Stimulated activated CD8-positive, alpha-beta memory T cell treated with anti-CD3 and anti-CD28 coated beads, Interleukin-12 subunit alpha, Interleukin-12 subunit beta, amount 100 ng/mL, for 24 hours (primary cell): Measurements from ENCODE around the gene PSMG4.

Experiments used
- DNase-seq: peaks from one replicate; pipeline ENCODE4 v3.0.0-alpha.2; 2020; ENCODE audit errors: extremely low read depth

The PSMG4 gene

DNA sequence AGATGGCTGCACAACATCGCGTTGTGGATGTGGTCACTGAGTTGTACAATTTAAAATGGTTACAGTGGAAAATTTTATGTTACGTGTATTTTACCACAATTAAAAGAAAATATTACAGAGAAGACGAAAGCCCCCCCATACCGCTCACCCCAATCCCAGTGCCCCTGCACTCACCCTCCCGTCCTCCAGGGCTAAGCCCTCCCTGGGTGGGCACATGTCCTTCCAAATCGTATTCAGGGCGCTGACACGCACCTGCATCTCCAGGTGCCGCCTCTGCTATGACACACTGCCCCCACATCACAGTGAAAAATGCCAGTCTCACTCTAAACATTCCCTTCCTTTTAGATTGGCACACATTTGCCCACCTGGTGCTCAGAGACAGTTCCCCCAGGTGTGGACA lies 49.4 kb downstream of the PSMG4 start:
- DNase-seq, result no peak

- DNase-seq, result no peak
Measured at GRCh38 chr6:3309391-3310050, 50.8 kb downstream of the PSMG4 start.

DNA sequence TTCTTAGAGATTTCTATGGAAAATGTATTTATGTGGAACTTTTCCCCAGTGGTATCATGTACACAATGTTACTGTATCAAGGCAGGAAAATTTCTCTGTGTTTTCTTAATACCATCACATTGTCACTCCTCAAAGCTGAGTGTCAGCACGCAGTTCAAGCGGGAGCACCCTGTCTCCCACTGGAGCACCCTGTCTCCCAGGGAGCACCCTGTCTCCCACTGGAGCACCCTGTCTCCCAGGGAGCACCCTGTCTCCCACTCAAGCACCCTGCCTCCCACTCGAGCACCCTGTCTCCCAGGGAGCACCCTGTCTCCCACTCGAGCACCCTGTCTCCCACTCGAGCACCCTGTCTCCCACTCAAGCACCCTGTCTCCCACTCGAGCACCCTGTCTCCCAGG lies 51.3 kb downstream of the PSMG4 start:
- DNase-seq, result no peak

DNA sequence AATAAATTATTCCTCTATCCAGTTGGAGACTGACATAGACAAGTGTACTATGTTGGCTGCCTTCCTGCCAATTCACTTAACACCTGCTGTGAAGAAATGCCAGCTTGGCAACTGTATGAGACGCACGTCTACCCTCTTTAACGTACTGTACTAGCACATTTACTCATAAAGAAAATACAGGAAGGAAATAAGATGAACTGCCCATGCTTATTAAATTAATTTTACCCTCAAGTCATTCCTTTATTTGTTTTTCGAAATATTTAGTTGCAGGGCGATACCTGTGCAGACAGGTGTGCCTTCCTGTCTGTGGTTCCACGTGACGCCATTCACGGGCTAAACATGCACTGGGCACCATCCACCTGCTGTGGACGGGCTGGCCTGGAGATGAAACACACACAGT lies 52.0 kb downstream of the PSMG4 start:
- DNase-seq, result no peak

- DNase-seq, result no peak
Measured at GRCh38 chr6:3311826-3312225, 53.1 kb downstream of the PSMG4 start.

DNA sequence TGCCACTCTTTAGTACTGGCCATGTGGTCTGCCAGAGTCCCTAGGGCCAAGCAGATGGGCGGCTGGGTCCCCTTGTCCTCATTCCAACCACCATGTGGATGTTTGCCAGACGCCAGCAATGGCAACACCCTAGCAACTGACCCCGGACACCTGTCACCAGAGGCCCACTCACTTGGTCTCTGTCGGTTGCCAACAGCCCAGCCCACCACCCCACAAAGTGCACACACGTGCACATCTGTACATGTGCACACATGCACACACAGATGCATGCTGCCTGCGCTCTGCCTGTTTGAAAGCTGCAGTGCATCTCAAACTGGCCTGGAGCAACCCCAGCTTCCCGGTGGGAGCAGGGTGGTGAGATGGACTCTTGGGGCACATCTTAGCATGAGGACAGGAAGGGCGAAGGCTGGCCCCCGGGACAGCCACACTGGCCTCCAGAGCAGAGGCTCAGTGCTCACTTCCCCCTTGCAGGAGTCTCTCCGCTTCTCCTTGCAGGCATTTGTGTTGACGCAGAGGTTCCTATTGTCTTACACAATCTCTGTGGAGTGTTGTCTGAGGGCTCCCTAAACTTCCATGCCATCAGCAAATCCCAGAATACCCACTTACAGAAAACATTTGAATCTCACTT lies 54.0 kb downstream of the PSMG4 start:
- no peak for DNase-seq

DNA sequence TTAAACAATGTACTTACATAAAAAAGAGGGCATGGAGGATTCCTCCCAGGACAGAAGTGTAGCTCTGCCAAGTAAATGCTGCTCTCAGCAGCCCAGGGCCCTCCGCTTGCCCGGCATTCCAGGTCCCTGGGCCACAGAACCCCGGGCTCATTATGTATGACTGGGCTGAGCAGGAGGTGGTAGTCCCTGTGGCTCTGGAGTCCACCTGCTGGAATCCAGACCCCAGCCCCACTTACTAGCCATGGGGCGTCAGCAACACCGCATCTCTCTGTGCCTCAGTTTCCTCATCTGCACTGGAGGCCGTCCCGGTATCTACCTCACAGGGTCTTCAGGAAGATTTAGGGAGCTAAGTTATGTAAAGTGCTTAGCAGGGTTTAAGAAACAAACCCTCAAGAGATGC lies 55.4 kb downstream of the PSMG4 start:
- no peak for DNase-seq

DNA sequence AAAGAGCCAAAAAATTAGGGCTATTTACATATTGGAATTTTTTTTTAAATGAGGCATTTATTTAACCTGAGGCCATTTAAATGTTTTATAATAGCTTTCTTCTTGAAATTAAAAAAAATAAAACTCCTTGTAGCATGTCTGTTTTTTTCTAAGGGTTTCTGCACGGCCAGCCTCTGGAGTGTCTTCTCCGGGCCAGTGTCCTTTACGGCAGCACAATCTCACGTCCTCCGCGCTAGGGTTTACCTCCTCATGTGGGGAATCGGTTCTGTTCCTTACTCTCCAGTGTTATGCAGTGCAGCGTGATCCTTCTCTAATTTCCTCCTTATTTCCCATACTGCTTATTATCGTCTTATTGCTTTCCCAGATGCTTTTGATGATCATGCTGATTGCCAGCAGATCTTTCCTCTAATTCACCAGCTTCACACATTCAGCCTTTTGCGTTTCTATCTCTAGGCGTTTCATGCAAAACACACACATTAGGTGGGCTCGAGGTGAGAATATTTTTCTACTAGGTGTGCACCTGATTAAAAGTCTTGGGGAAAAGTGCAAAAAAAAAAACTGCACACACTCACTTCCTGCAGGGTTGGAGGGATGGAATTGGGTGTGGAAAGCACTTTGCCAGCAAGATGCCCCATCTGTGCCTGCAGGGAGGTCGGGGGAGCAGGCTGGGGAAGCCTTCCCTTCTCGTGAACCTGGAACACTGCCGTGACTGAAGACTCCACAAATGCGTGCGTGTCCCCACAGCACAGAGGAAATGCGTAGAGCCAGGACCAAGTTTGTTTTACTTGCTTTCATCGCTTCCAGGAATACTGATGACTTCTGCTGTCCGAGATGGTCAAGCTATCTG lies 56.1 kb downstream of the PSMG4 start:
- DNase-seq, result no peak

DNA sequence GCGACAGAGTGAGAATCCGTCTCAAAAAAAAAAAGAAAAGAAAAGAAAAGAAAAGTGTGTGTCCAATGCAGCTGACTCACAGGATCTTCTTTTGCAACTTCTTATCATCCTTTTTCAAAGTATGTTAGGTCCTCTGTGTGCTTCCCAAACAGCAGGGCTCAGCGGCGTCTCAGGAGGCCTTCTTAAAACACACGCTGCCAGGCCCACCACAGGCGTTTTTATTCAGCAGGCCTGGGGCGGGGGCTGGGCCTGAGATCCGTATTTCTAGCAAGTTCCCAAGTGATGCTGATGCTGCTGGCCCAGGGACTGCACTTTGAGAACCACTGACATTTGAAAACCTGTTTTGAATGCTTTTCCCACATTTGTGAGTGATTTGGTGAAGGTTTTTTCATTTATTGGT lies 57.1 kb downstream of the PSMG4 start:
- DNase-seq, result no peak

- DNase-seq, result no peak
Measured at GRCh38 chr6:3316331-3316730, 57.6 kb downstream of the PSMG4 start.

- no peak for DNase-seq
Measured at GRCh38 chr6:3316818-3317217, 58.1 kb downstream of the PSMG4 start.
